C1 segment of cervical spinal cord (tissue), 14 donors: ENCODE measurements around the gene H3-3A.

Source experiments
- DNase-seq, 14 donors: peaks; one replicate each; lab custom pipeline; 2025; lab: John Stamatoyannopoulos, UW

H3-3A gene

GRCh38 chr1:226062558-226063223, at the start of gene H3-3A:
H3-3A (plus strand) TSS chr1:226062716; CDS start chr1:226064352, 1,636 bp downstream.
- peak; percentile 81 to 98 (median 96) for DNase-seq

- no peak for DNase-seq
Measured at GRCh38 chr1:226017070-226017469, 45.4 kb upstream of the H3-3A start.

GRCh38 chr1:226019572-226019971, 42.9 kb upstream of the H3-3A start:
- no peak for DNase-seq

- no peak for DNase-seq
Measured at GRCh38 chr1:226021401-226021800, 41.1 kb upstream of the H3-3A start.

- no peak for DNase-seq
Measured at GRCh38 chr1:226021801-226022200, 40.7 kb upstream of the H3-3A start.

GRCh38 chr1:226023735-226024134, 38.8 kb upstream of the H3-3A start:
- DNase-seq: no peak

- DNase-seq: no peak
Measured at GRCh38 chr1:226026833-226027232, 35.7 kb upstream of the H3-3A start.

DNA sequence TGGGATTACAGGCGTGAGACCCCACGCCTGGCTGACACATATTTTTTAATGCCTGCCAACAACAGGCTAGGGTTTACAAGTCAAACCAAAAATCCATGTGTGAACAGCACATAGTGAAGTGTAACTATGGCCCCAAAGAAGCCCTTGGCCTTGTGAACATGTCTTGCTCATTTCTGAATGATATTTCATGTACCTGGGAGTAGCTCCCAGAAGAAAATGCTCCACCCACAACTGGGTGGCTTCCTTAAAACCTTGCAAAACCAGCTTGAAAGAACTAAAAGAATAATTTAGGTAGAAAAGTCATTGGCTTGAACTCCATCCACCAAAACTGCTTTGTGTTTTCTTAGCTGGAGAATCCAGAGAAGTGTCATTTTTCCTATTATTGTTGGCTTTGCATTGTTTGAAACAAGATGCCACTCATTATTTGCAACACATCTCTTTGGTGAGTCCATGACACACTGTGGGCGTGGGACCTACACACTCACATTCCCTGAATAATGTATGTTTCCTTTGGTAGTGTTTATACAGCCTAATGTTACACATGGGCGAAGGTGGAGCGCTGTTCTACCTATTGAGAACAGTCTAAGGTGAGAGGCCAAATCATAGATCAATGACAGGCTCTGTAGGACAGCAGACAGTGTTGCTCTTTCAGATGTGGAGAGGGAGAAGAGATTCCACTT, 34.8 kb upstream of the H3-3A start:
- DNase-seq: no peak

DNA sequence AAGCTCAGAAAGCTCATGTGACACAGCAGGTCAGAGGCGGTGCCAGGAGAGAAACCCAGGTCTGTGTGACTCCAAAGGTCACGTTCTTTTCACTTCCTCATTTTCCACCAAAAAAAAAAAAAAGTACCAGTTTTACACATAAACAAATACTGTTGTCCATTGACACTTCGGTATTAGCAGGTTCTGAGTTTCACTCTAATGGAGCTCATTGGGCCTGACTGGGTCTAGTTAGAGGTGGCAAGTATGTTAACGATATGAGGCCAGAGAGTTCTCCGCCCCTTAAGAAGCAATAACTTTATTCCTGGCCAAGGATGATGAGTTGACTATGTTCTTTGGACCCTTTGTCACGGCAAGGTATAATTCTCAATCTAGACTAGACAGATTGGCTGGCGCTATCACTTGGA, 33.4 kb upstream of the H3-3A start:
- DNase-seq: no peak

- peak in 1 of 14 donors; percentile 75 for DNase-seq
Measured at GRCh38 chr1:226029568-226030225, 32.8 kb upstream of the H3-3A start.

DNA sequence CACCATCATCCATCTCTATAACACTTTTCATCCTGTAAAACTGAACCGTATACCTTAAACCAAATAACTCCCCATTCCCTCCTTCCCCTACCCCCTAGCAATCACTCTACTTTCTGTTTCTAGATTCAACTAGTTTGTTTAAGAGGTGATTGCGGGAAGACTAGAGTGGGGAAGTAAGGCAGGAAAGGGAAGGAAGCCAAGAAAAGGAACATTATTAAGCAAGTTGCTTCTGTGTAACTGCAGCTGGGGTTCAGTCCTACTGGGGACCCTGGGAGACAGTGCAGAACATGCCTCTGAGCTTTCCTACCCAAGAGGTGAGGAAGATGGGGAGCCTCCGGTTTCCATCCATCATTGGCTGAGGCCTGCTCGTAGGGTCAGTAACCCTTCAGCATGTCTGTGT, 28.9 kb upstream of the H3-3A start:
- peak in 1 of 14 donors; percentile 8 for DNase-seq

DNA sequence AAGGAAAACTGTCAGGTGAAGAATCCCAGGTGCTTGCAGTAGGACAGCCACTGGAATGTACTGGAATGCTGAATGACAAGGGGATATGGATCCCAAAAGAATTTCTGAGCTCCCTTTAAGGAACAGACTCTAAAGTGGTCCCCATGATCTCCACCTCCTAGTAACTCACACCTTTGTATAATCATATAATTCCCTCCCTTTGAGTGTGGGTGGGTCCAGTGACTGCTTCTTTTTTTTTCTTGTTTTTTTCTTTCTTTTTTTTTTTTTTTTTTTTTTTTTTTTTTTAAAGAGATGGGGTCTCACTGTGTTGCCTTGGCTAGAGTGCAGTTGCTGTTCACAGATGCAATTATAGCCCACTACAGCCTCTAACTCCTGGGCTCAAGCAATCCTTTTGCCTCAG, 28.5 kb upstream of the H3-3A start:
- no peak for DNase-seq

- DNase-seq: peak in 12 of 14 donors; percentile 2 to 89 (median 59)
Measured at GRCh38 chr1:226034482-226034881, 28.0 kb upstream of the H3-3A start.

- DNase-seq: no peak
Measured at GRCh38 chr1:226035915-226036314, 26.6 kb upstream of the H3-3A start.

- DNase-seq: no peak
Measured at GRCh38 chr1:226038661-226039060, 23.9 kb upstream of the H3-3A start.

GRCh38 chr1:226041419-226041818, 21.1 kb upstream of the H3-3A start:
- no peak for DNase-seq

GRCh38 chr1:226044514-226045101, 17.9 kb upstream of the H3-3A start:
- DNase-seq: no peak

DNA sequence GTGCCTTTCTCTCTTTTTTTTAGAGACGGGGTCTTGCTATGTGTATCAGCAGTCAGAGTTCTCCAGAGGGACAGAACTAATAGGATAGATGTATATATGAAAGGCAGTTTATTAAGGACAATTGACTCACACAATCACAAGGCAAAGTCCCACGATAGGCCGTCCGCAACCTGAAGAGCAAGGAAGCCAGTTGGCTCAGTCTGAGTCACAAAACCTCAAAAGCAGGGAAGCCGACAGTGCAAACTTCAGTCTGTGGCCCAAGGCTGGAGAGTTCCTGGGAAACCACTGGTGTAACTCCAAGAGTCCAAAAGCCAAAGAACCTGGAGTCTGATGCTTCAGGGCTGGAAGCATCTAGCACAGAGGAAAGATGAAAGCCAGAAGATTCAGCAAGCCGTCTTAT, 16.3 kb upstream of the H3-3A start:
- DNase-seq: no peak

DNA sequence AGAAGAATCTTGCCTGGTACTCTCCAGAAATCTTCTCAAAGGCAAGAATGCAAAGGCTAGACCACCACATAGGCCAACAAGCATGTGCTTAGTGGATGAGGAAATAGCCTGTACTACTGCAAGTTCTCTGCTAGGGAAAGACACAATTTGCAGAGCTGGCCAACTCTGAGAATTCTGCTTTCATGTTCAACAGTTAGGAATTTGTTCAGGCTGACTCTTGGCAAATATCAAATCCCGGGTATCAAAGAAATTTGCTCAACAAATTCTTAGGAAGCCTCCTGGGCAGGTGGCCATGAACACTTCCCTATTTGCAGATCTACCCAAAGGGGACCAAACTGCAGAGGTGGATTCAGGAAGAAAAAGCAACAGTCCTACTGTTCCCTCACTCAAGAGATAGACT, 15.0 kb upstream of the H3-3A start:
- no peak for DNase-seq

- DNase-seq: no peak
Measured at GRCh38 chr1:226048886-226049285, 13.6 kb upstream of the H3-3A start.

GRCh38 chr1:226050133-226050532, 12.4 kb upstream of the H3-3A start:
- DNase-seq: no peak

- DNase-seq: no peak
Measured at GRCh38 chr1:226051365-226051764, 11.2 kb upstream of the H3-3A start.
